Right atrium auricular region (tissue), 2 donors: ENCODE results near the gene IGFBPL1. TPM values are rescaled to one million over a fixed set of nuclear protein-coding genes. Genes with fewer than 3 reads are reported as not detected.

Experiments
- DNase-seq: peaks from one replicate; pipeline ENCODE4 v3.0.0-alpha.2; 2019; ENCODE audit warnings: low spot score
- H3K27ac ChIP-seq, 2 donors: fragments of 200-600 bp; sonication (generic); 1 replicate in 1 of 2; 2 replicates in 1 of 2; pipeline ENCODE4 v1.5.1; 2016 to 2019
- H3K27me3 ChIP-seq, 2 donors: fragments of 200-600 bp; sonication (generic); one replicate each; pipeline versions ENCODE4 v1.5.1 to v1.6.0; 2017 to 2019
- H3K36me3 ChIP-seq: fragments of 200-600 bp; sonication (generic); one replicate; pipeline ENCODE4 v1.5.1; 2016
- H3K4me1 ChIP-seq, 2 donors: fragments of 200-600 bp; sonication (generic); one replicate each; pipeline versions ENCODE4 v1.5.1 to v1.6.0; 2017 to 2019
- H3K4me3 ChIP-seq, 2 donors: fragments of 200-600 bp; sonication (generic); 1 replicate in 1 of 2; 2 replicates in 1 of 2; pipeline ENCODE4 v1.5.1; 2017 to 2019; ENCODE audit warnings: mild to moderate bottlenecking in 1 of 2, moderate library complexity in 1 of 2
- H3K9me3 ChIP-seq, 2 donors: fragments of 200-600 bp; sonication (generic); one replicate each; pipeline ENCODE4 v1.5.1; 2019
- CTCF ChIP-seq, 2 donors: fragments of 200-600 bp; sonication (generic); IDR thresholded peaks; one replicate each; pipeline ENCODE4 v1.5.1; 2019; ENCODE audit warnings: antibody characterized with exemption in 2 of 2
- total RNA-seq, 2 donors: library from RNA; depleted of rRNA; stranded (reverse); fragments of >200 nt; gene quantifications; one replicate each; pipeline ENCODE4 v1.1.0, GENCODE V29; 2016

IGFBPL1 gene
- total RNA-seq, 2 donors from 2014 or later = 1.3 to 2.8 TPM

GRCh38 chr9:38440516-38440915 is 16.3 kb upstream of the IGFBPL1 start:
- Histone ChIP-seq H3K9me3 (no peaks in the 10 kb centered on the region), H3K36me3 (no peaks in the 10 kb centered on the region), H3K4me3 (no peak overlapping the region), H3K4me1 (no peaks in the 10 kb centered on the region), H3K27ac (no peak overlapping the region), H3K27me3 (no peaks in the 10 kb centered on the region)
- TF ChIP-seq CTCF (IDR thresholded peaks at IDR 0.05) = no peak
- DNase-seq = no peak

GRCh38 chr9:38439916-38440301 is 15.7 kb upstream of the IGFBPL1 start:
- Histone ChIP-seq H3K4me3 (no peak overlapping the region), H3K36me3 (no peaks in the 10 kb centered on the region), H3K27ac (no peak overlapping the region), H3K4me1 (no peaks in the 10 kb centered on the region), H3K9me3 (no peaks in the 10 kb centered on the region), H3K27me3 (no peaks in the 10 kb centered on the region)
- no peak for DNase-seq
- TF ChIP-seq CTCF (IDR thresholded peaks at IDR 0.05) = no peak

GRCh38 chr9:38439291-38439915 is 15.1 kb upstream of the IGFBPL1 start:
- H3K27ac ChIP-seq = no peak overlapping the region
- no peaks in the 10 kb centered on the region for H3K4me1 ChIP-seq
- no peaks in the 10 kb centered on the region for H3K36me3 ChIP-seq
- no peaks in the 10 kb centered on the region for H3K9me3 ChIP-seq
- no peaks in the 10 kb centered on the region for H3K27me3 ChIP-seq
- TF ChIP-seq CTCF (IDR thresholded peaks at IDR 0.05) = no peak
- DNase-seq = peak; percentile 34
- H3K4me3 ChIP-seq = no peak overlapping the region

- peak; percentile 34 for DNase-seq
- no peaks in the 10 kb centered on the region for H3K36me3 ChIP-seq
- no peaks in the 10 kb centered on the region for H3K27me3 ChIP-seq
- no peaks in the 10 kb centered on the region for H3K4me1 ChIP-seq
- H3K9me3 ChIP-seq = no peaks in the 10 kb centered on the region
- no peak overlapping the region for H3K27ac ChIP-seq
- no peak overlapping the region for H3K4me3 ChIP-seq
- no peak for TF ChIP-seq CTCF (IDR thresholded peaks at IDR 0.05)
Measured at GRCh38 chr9:38437193-38437823, 13.1 kb upstream of the IGFBPL1 start.

GRCh38 chr9:38436708-38437107 is 12.5 kb upstream of the IGFBPL1 start:
- no peak for DNase-seq
- Histone ChIP-seq H3K4me3 (no peak overlapping the region), H3K9me3 (no peaks in the 10 kb centered on the region), H3K4me1 (no peaks in the 10 kb centered on the region), H3K36me3 (no peaks in the 10 kb centered on the region), H3K27me3 (no peaks in the 10 kb centered on the region), H3K27ac (no peak overlapping the region)
- no peak for TF ChIP-seq CTCF (IDR thresholded peaks at IDR 0.05)

- no peak for DNase-seq
- Histone ChIP-seq H3K4me3 (no peak overlapping the region), H3K9me3 (no peaks in the 10 kb centered on the region), H3K27me3 (no peaks in the 10 kb centered on the region), H3K4me1 (no peaks in the 10 kb centered on the region), H3K36me3 (no peaks in the 10 kb centered on the region), H3K27ac (no peak overlapping the region)
- TF ChIP-seq CTCF (IDR thresholded peaks at IDR 0.05) = no peak
Measured at GRCh38 chr9:38435521-38435920, 11.3 kb upstream of the IGFBPL1 start.
